ENCODE results near the gene GMPPA. TPM values are rescaled to one million over a fixed set of nuclear protein-coding genes. Genes with fewer than 3 reads are reported as not detected.
A peak's percentile ranks its signal among the peaks of the same experiment; 100 is the strongest.

The GMPPA gene
- 54.0 TPM for polyA plus RNA-seq
- long read RNA-seq, donor 1, partial matches to known transcripts, result 0 of 7 reads
- long read RNA-seq, donor 1, other reads (novel, unspliced or antisense), result 0 of 7 reads
- long read RNA-seq, donor 2, transcript GMPPA-201 (13 exons, 1,544 nt), result major isoform, 9 of 23 reads
- long read RNA-seq, donor 2, partial matches to known transcripts, result 13 of 23 reads
- long read RNA-seq, donor 2, other reads (novel, unspliced or antisense), result 0 of 23 reads
- long read RNA-seq, donor 3, result 0 reads
- long read RNA-seq, donor 4, partial matches to known transcripts, result 0 of 1 reads
- long read RNA-seq, donor 4, other reads (novel, unspliced or antisense), result 0 of 1 reads
- long read RNA-seq, donor 5, partial matches to known transcripts, result 0 of 3 reads
- long read RNA-seq, donor 5, other reads (novel, unspliced or antisense), result 0 of 3 reads
- long read RNA-seq, donor 6, partial matches to known transcripts, result 0 of 9 reads
- long read RNA-seq, donor 6, other reads (novel, unspliced or antisense), result 0 of 9 reads
- long read RNA-seq, donor 7, partial matches to known transcripts, result 0 of 4 reads
- long read RNA-seq, donor 7, other reads (novel, unspliced or antisense), result 0 of 4 reads
- long read RNA-seq, donor 8, transcript GMPPA-201 (13 exons, 1,544 nt), result major isoform, 7 of 31 reads
- long read RNA-seq, donor 8, partial matches to known transcripts, result 22 of 31 reads
- long read RNA-seq, donor 8, other reads (novel, unspliced or antisense), result 0 of 31 reads
- long read RNA-seq, donor 9, transcript GMPPA-201 (13 exons, 1,544 nt), result major isoform, 7 of 16 reads
- long read RNA-seq, donor 9, partial matches to known transcripts, result 5 of 16 reads
- long read RNA-seq, donor 9, other reads (novel, unspliced or antisense), result 0 of 16 reads
- long read RNA-seq, donor 10, partial matches to known transcripts, result 0 of 5 reads
- long read RNA-seq, donor 10, other reads (novel, unspliced or antisense), result 0 of 5 reads
- long read RNA-seq, donor 11, transcript GMPPA-201 (13 exons, 1,544 nt), result major isoform, 7 of 10 reads
- long read RNA-seq, donor 11, partial matches to known transcripts, result 0 of 10 reads
- long read RNA-seq, donor 11, other reads (novel, unspliced or antisense), result 0 of 10 reads

DNA sequence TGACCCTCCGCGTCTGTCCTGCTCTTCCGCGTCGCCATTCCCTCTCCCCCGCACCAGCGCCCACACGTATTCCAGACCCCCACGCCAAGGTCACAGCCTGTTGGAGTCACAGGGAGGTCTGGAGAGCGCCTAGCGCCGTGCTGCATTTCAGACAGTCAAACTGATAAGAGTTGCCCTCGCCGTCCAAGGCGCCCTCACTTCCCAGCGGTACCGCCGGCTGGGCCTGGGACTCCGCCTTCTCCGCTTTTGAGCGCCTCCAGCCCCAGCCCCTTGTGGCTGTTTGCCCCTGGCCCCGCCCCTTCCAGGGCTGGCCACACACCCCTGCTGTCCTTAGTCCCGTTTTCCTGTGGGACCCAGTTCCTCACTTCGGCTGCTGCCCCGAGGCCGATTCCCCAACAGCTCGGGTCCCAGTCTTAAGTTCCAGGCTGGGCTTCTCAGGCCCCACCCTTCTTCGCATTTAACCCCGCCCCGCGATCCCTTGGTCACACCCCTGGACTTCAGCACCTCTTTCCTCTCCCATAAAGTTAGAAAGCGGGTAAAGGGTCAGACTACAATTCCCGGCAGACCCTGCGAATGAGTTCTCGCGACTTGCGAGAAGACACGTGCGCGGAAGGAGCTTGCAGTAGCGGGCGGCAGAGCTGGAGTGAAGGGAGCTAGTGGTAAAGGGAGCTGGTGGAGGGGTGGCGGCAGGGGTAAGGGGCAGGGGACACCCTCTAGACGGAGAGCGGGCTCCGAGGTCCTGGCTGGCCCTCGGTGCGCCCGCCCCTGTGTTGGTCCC, at the start of gene GMPPA:
Gene GMPPA, plus strand, starts transcription at position 612 of the 778 bp plus-strand sequence. CDS start 1,085 bp downstream, outside the sequence.
- Histone ChIP-seq H3K36me3 (ENCODE audit: control insufficient read depth, insufficient read depth, low read length) (peaks cover 14% of the 10 kb centered on the region), H3K4me1 (ENCODE audit: control insufficient read depth, insufficient read depth, low read length) (peaks cover 52% of the 10 kb centered on the region), H3K27me3 (ENCODE audit: control insufficient read depth, insufficient read depth, low read length) (peaks cover 46% of the 10 kb centered on the region), H3K4me3 (ENCODE audit: low read length) (peak within 1 kb of the TSS; percentile 76), H3K9me3 (ENCODE audit: control insufficient read depth, low read depth, low read length) (no peaks in the 10 kb centered on the region), H3K27ac (ENCODE audit: low read length) (peak within 1 kb of the TSS; percentile 94)
- no CpG with 5 or more reads among the region's 49 CpGs for WGBS (ENCODE audit: insufficient coverage, low lambda C conversion rate)
- DNase-seq, result peak; percentile 99

GRCh38 chr2:219449609-219450008, 49.1 kb upstream of the GMPPA start:
- Histone ChIP-seq H3K27me3 (ENCODE audit: control insufficient read depth, insufficient read depth, low read length) (peaks cover 67% of the 10 kb centered on the region), H3K36me3 (ENCODE audit: control insufficient read depth, insufficient read depth, low read length) (peaks cover 5% of the 10 kb centered on the region), H3K27ac (ENCODE audit: low read length) (no peak overlapping the region), H3K4me1 (ENCODE audit: control insufficient read depth, insufficient read depth, low read length) (peaks cover 19% of the 10 kb centered on the region), H3K4me3 (ENCODE audit: low read length) (no peak overlapping the region), H3K9me3 (ENCODE audit: control insufficient read depth, low read depth, low read length) (peaks cover 6% of the 10 kb centered on the region)
- no CpG with 5 or more reads among the region's 5 CpGs for WGBS (ENCODE audit: insufficient coverage, low lambda C conversion rate)
- DNase-seq, result no peak

DNA sequence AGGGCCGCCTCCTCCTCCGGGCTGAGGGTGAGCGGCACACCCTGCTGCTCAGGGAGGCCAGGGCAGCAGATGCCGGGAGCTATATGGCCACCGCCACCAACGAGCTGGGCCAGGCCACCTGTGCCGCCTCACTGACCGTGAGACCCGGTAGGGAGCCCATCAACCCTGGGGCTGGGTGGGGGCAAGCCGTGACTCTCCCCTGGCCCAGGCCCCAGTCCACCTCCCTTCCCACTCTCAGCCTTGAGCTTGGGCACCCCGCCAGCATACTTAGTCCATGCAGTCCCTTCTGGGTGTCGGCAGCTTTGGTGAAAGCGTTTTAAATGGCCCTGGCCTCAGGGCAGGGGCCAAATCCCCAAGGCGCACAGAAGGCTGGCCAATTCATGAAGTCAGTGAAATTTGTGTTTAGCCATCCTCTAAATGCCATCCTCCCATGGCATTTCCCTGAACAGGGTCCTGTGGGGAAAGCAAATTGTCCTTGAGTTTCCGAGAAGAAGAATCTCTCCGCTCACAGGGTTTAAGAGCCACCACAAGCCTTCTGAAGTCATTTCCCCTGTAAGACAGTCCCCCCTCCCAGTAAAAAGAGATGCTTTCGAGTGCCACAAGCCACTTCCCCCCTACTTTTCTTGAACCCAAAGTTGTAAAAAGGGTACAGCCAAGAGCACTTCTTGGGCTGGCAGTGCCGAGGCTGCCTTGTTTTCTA, 46.9 kb upstream of the GMPPA start:
- peaks cover 6% of the 10 kb centered on the region for H3K9me3 ChIP-seq (ENCODE audit: control insufficient read depth, low read depth, low read length)
- no CpG with 5 or more reads among the region's 18 CpGs for WGBS (ENCODE audit: insufficient coverage, low lambda C conversion rate)
- no peak overlapping the region for H3K4me3 ChIP-seq (ENCODE audit: low read length)
- H3K36me3 ChIP-seq (ENCODE audit: control insufficient read depth, insufficient read depth, low read length), result peaks cover 5% of the 10 kb centered on the region
- no peak for DNase-seq
- H3K4me1 ChIP-seq (ENCODE audit: control insufficient read depth, insufficient read depth, low read length), result peaks cover 19% of the 10 kb centered on the region
- H3K27me3 ChIP-seq (ENCODE audit: control insufficient read depth, insufficient read depth, low read length), result peaks cover 49% of the 10 kb centered on the region
- H3K27ac ChIP-seq (ENCODE audit: low read length), result peak overlapping the region; percentile 67

DNA sequence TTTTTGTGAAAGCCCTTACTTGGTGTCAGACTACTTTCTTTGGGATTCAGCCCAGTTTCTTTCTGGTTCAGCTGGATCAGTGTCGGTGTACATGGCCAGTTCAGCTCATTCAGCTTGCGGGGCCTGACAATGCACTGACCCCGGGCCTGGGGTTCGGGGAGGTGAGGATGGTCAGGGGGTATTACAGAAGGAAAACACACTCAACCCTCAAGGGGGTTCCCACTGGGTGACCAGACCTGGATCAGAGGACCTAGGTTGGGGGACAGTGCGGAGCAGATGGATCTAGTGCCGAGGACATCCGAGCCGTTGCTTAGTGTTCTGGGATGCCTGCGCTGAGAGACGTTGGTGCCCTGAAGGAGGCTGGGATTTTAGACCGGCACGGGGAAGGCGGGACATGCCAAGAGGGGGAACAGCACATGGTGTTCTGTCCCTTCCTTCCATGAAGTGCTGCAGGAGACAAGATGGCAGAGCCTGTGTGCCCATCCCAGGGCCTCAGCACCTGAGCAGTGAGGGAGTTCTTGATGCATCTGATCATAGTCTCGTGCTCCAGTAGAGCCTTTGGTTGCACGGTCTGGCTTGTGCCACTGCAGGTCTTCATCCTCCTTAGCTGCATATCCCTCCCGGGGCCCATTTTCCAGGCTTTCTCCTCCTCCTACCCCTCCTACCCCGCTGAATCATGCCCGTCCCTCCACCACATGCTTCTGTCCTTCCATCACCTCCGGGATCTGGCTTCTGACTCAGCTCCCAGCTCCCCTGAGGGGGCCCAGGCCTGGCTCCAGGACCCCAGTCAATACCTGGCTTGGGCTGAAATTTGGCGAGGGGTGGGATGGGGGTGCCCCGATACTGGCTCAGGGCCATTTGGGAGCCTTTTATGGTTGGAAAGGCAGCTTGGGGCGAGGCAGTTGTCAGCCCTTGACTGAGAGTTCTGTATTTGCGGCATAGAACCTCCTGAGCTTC, 46.1 kb upstream of the GMPPA start:
- WGBS (ENCODE audit: insufficient coverage, low lambda C conversion rate), result 100% methylated on average over 1 of the region's 23 CpGs
- DNase-seq, result no peak
- Histone ChIP-seq H3K9me3 (ENCODE audit: control insufficient read depth, low read depth, low read length) (peaks cover 6% of the 10 kb centered on the region), H3K4me3 (ENCODE audit: low read length) (no peak overlapping the region), H3K27me3 (ENCODE audit: control insufficient read depth, insufficient read depth, low read length) (peaks cover 42% of the 10 kb centered on the region), H3K36me3 (ENCODE audit: control insufficient read depth, insufficient read depth, low read length) (peaks cover 5% of the 10 kb centered on the region), H3K27ac (ENCODE audit: low read length) (peak overlapping the region; percentile 67), H3K4me1 (ENCODE audit: control insufficient read depth, insufficient read depth, low read length) (peaks cover 19% of the 10 kb centered on the region)

GRCh38 chr2:219453671-219454590, 44.8 kb upstream of the GMPPA start:
- peak in 1 of 2 donors; percentile 52 for DNase-seq
- H3K9me3 ChIP-seq (ENCODE audit: control insufficient read depth, low read depth, low read length), result no peaks in the 10 kb centered on the region
- H3K27ac ChIP-seq (ENCODE audit: low read length), result peak overlapping the region; percentile 67
- peaks cover 33% of the 10 kb centered on the region for H3K27me3 ChIP-seq (ENCODE audit: control insufficient read depth, insufficient read depth, low read length)
- no CpG with 5 or more reads among the region's 10 CpGs for WGBS (ENCODE audit: insufficient coverage, low lambda C conversion rate)
- H3K4me3 ChIP-seq (ENCODE audit: low read length), result no peak overlapping the region
- peaks cover 18% of the 10 kb centered on the region for H3K4me1 ChIP-seq (ENCODE audit: control insufficient read depth, insufficient read depth, low read length)
- H3K36me3 ChIP-seq (ENCODE audit: control insufficient read depth, insufficient read depth, low read length), result peaks cover 5% of the 10 kb centered on the region

- Histone ChIP-seq H3K27me3 (ENCODE audit: control insufficient read depth, insufficient read depth, low read length) (peaks cover 16% of the 10 kb centered on the region), H3K9me3 (ENCODE audit: control insufficient read depth, low read depth, low read length) (no peaks in the 10 kb centered on the region), H3K4me3 (ENCODE audit: low read length) (no peak overlapping the region), H3K36me3 (ENCODE audit: control insufficient read depth, insufficient read depth, low read length) (peaks cover 2% of the 10 kb centered on the region), H3K27ac (ENCODE audit: low read length) (no peak overlapping the region), H3K4me1 (ENCODE audit: control insufficient read depth, insufficient read depth, low read length) (peaks cover 22% of the 10 kb centered on the region)
- WGBS (ENCODE audit: insufficient coverage, low lambda C conversion rate), result no CpG with 5 or more reads among the region's 6 CpGs
- no peak for DNase-seq
These were observed 43.1 kb upstream of the GMPPA start for GRCh38 chr2:219455581-219455980.

DNA sequence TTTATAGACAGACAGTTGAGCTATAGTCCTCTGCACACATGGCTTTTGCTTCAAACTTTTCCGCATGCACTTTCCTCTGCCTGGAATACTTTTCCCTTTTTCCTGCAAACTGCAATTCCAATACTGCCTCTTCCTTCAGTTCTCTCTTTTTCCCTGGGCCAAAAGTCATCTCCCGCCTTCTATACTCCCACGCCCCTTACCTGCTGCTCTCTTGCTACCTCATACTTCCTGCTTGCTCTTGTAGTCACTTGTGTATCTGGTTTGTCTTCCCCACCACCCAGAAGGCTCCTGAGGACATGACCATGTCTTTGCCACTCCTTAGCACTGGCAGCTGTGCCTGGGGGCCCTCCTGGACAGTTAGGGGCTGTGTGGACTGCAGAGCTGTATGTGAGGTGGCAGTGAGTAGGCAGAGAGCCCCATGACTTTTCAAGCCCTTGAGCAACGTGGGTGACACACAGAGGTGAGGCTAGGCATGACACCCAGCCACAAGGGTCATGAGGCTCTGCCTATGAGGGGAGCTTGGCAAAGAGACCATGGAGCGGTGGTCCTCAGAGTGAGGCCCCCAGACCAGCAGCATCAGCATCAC, 40.8 kb upstream of the GMPPA start:
- Histone ChIP-seq H3K4me3 (ENCODE audit: low read length) (no peak overlapping the region), H3K27me3 (ENCODE audit: control insufficient read depth, insufficient read depth, low read length) (peaks cover 2% of the 10 kb centered on the region), H3K27ac (ENCODE audit: low read length) (no peak overlapping the region), H3K36me3 (ENCODE audit: control insufficient read depth, insufficient read depth, low read length) (peaks cover 4% of the 10 kb centered on the region), H3K4me1 (ENCODE audit: control insufficient read depth, insufficient read depth, low read length) (peaks cover 15% of the 10 kb centered on the region), H3K9me3 (ENCODE audit: control insufficient read depth, low read depth, low read length) (no peaks in the 10 kb centered on the region)
- peak in 1 of 2 donors; percentile 54 for DNase-seq
- 50% methylated on average over 2 of the region's 5 CpGs for WGBS (ENCODE audit: insufficient coverage, low lambda C conversion rate)

GRCh38 chr2:219458996-219459395, 39.7 kb upstream of the GMPPA start:
- Histone ChIP-seq H3K9me3 (ENCODE audit: control insufficient read depth, low read depth, low read length) (no peaks in the 10 kb centered on the region), H3K36me3 (ENCODE audit: control insufficient read depth, insufficient read depth, low read length) (peaks cover 4% of the 10 kb centered on the region), H3K27ac (ENCODE audit: low read length) (no peak overlapping the region), H3K27me3 (ENCODE audit: control insufficient read depth, insufficient read depth, low read length) (no peaks in the 10 kb centered on the region), H3K4me3 (ENCODE audit: low read length) (no peak overlapping the region), H3K4me1 (ENCODE audit: control insufficient read depth, insufficient read depth, low read length) (peaks cover 13% of the 10 kb centered on the region)
- no peak for DNase-seq
- WGBS (ENCODE audit: insufficient coverage, low lambda C conversion rate), result no CpG with 5 or more reads among the region's 8 CpGs
